GM23338 (cell line): ENCODE measurements around the gene HS6ST1. TPM values are rescaled to one million over a fixed set of nuclear protein-coding genes. Genes with fewer than 3 reads are reported as not detected.

ENCODE experiments used
- ATAC-seq: fragments of 200-7000 bp; cut with Tn5 transposase; 3 replicates; pipeline ENCODE4 v1.9.1; 2020
- DNase-seq: peaks from one replicate; pipeline ENCODE4 v3.0.0-alpha.2; 2015; ENCODE audit warnings: low spot score
- H2AFZ ChIP-seq: fragments of 200-600 bp; sonication (generic); 2 replicates; pipeline ENCODE4 v1.8.0; 2016; ENCODE audit warnings: antibody characterized with exemption, mild to moderate bottlenecking, moderate library complexity
- H3F3A ChIP-seq: fragments of 200-600 bp; sonication (generic); replicated peaks from 2 replicates; pipeline ENCODE4 v1.8.0; 2017; ENCODE audit warnings: antibody characterized with exemption, mixed run types, low read depth
- H3K27ac ChIP-seq: fragments of 200-600 bp; sonication (generic); 2 replicates; pipeline ENCODE4 v1.6.1; 2016; ENCODE audit warnings: low read depth
- H3K27me3 ChIP-seq: fragments of 200-600 bp; sonication (generic); 2 replicates; pipeline ENCODE4 v1.8.0; 2016; ENCODE audit warnings: mild to moderate bottlenecking, mixed run types, moderate library complexity; ENCODE audit not compliant: insufficient read depth
- H3K36me3 ChIP-seq: fragments of 200-600 bp; sonication (generic); 2 replicates; pipeline ENCODE4 v1.8.0; 2016; ENCODE audit warnings: mild to moderate bottlenecking; ENCODE audit not compliant: insufficient read depth
- H3K4me1 ChIP-seq: fragments of 200-600 bp; sonication (generic); 2 replicates; pipeline ENCODE4 v1.8.0; 2016; ENCODE audit warnings: mild to moderate bottlenecking, moderate library complexity; ENCODE audit not compliant: insufficient read depth
- H3K4me2 ChIP-seq: fragments of 200-600 bp; sonication (generic); 2 replicates; pipeline ENCODE4 v1.7.1; 2017; ENCODE audit warnings: mixed run types
- H3K4me3 ChIP-seq: fragments of 200-600 bp; sonication (generic); 2 replicates; pipeline ENCODE4 v1.6.1; 2016; ENCODE audit warnings: mixed run types
- H3K79me2 ChIP-seq: fragments of 200-600 bp; sonication (generic); replicated peaks from 2 replicates; pipeline ENCODE4 v1.8.0; 2017; ENCODE audit warnings: mild to moderate bottlenecking; ENCODE audit not compliant: insufficient read depth
- H3K9me2 ChIP-seq: fragments of 200-600 bp; sonication (generic); 2 replicates; pipeline ENCODE4 v1.8.0; 2017; ENCODE audit not compliant: insufficient read depth
- H4K20me1 ChIP-seq: fragments of 200-600 bp; sonication (generic); replicated peaks from 2 replicates; pipeline ENCODE4 v1.8.0; 2017; ENCODE audit warnings: mild to moderate bottlenecking; ENCODE audit not compliant: insufficient read depth
- H3K27ac Mint-ChIP-seq: 2 replicates; pipeline ENCODE4 v1.8.0; 2020; ENCODE audit warnings: inconsistent platforms, mild to moderate bottlenecking, moderate library complexity, mixed read lengths
- H3K27me3 Mint-ChIP-seq: 3 replicates; pipeline ENCODE4 v1.8.0; 2022; ENCODE audit warnings: low read depth, mild to moderate bottlenecking, moderate library complexity, mixed read lengths, inconsistent platforms; ENCODE audit not compliant: insufficient read depth, poor library complexity
- H3K36me3 Mint-ChIP-seq: 3 replicates; pipeline ENCODE4 v1.8.0; 2021; ENCODE audit warnings: low read depth, mild to moderate bottlenecking, inconsistent platforms, moderate library complexity, mixed read lengths
- H3K4me1 Mint-ChIP-seq: 3 replicates; pipeline ENCODE4 v1.8.0; 2020; ENCODE audit warnings: mild to moderate bottlenecking, inconsistent platforms, mixed read lengths
- H3K4me3 Mint-ChIP-seq: 3 replicates; pipeline ENCODE4 v1.8.0; 2021; ENCODE audit warnings: moderate library complexity, mild to moderate bottlenecking, inconsistent platforms, mixed read lengths
- H3K9me3 Mint-ChIP-seq: 3 replicates; pipeline ENCODE4 v1.8.0; 2020; ENCODE audit warnings: moderate library complexity, mild to moderate bottlenecking, inconsistent platforms, mixed read lengths
- ETS1 ChIP-seq: IDR thresholded peaks from 2 replicates; pipeline ENCODE4 v1.6.1; 2016; ENCODE audit warnings: antibody characterized with exemption
- EZH2 ChIP-seq: fragments of 200-600 bp; sonication (generic); IDR thresholded peaks from one replicate; pipeline ENCODE4 v1.8.0; 2017; ENCODE audit warnings: antibody characterized with exemption, mild to moderate bottlenecking, low read depth; ENCODE audit not compliant: unreplicated experiment
- EZH2phosphoT487 ChIP-seq: fragments of 200-600 bp; sonication (generic); IDR thresholded peaks from one replicate; pipeline ENCODE4 v1.8.1; 2018; ENCODE audit warnings: antibody characterized with exemption; ENCODE audit not compliant: unreplicated experiment
- JUNB ChIP-seq: IDR thresholded peaks from one replicate; pipeline ENCODE4 v1.6.1; 2016; ENCODE audit warnings: antibody characterized with exemption; ENCODE audit not compliant: unreplicated experiment
- POLR2AphosphoS5 ChIP-seq: IDR thresholded peaks from 2 replicates; pipeline ENCODE4 v1.6.1; 2016; ENCODE audit warnings: antibody characterized with exemption, low read depth
- REST ChIP-seq: IDR thresholded peaks from one replicate; pipeline ENCODE4 v1.6.1; 2018; ENCODE audit warnings: antibody characterized with exemption; ENCODE audit not compliant: unreplicated experiment
- STAT1 ChIP-seq: IDR thresholded peaks from one replicate; pipeline ENCODE4 v1.6.1; 2016; ENCODE audit warnings: antibody characterized with exemption; ENCODE audit not compliant: unreplicated experiment
- ZNF114 ChIP-seq: fragments of 250-450 bp; sonication (Bioruptor Pico); IDR thresholded peaks from 2 replicates; pipeline ENCODE4 v1.5.0; 2020; ENCODE audit warnings: mild to moderate bottlenecking, moderate library complexity
- ZNF331 ChIP-seq: fragments of 250-450 bp; sonication (Bioruptor Pico); IDR thresholded peaks from 2 replicates; pipeline ENCODE4 v1.5.0; 2020; ENCODE audit warnings: low read depth, mild to moderate bottlenecking, moderate library complexity
- polyA plus RNA-seq: library from polyadenylated mRNA; unstranded; fragments of >200 nt; fragmentation: Nextera tagmentation; extraction: Ambion mirVana; gene quantifications from 2 replicates; pipeline ENCODE4 v1.2.1, GENCODE V29; 2016
- total RNA-seq: library from RNA; depleted of rRNA; stranded (reverse); fragments of >200 nt; shearing (Covaris generic); gene quantifications from 2 replicates; pipeline ENCODE4 v1.2.3, GENCODE V29; 2014
- TF ChIP-seq, protein P1 (sequence below): fragments of 250-450 bp; sonication (Bioruptor Pico); IDR thresholded peaks from 2 replicates; pipeline ENCODE4 v1.5.0; 2020; ENCODE audit warnings: mild to moderate bottlenecking, moderate library complexity
- TF ChIP-seq, protein P2 (sequence below), 2 experiments: fragments of 200-600 bp in 1 of 2; sonication (generic) in 1 of 2; conservative IDR thresholded peaks; 2 replicates each; pipeline versions ENCODE4 v1.5.1 to v1.6.1; 2016 to 2017; ENCODE audit warnings: antibody characterized with exemption in 2 of 2, low read depth in 2 of 2, mild to moderate bottlenecking in 2 of 2, moderate library complexity in 1 of 2

The HS6ST1 gene
- total and polyA plus RNA-seq, 2 experiments from 2014 or later, result 21.1 to 106 TPM

- DNase-seq, result no peak
- Histone ChIP-seq H2AFZ (no peak overlapping the region), H3K4me3 (no peak overlapping the region), H3F3A (no peaks in the 10 kb centered on the region), H3K27me3 (no peaks in the 10 kb centered on the region), H4K20me1 (peaks cover 30% of the 10 kb centered on the region), H3K36me3 (no peaks in the 10 kb centered on the region), H3K27ac (no peak overlapping the region), H3K4me2 (no peak overlapping the region), H3K4me1 (no peaks in the 10 kb centered on the region), H3K79me2 (peaks cover 82% of the 10 kb centered on the region), H3K9me2 (no peaks in the 10 kb centered on the region)
- ATAC-seq, result peak; percentile 26
- TF ChIP-seq STAT1 (no peak), ZNF114 (CRISPR knock-in tag) (no peak), ETS1 (no peak), POLR2AphosphoS5 (no peak), ZNF331 (no peak), REST (no peak), EZH2 (no peak), JUNB (no peak), EZH2phosphoT487 (no peak)
- TF ChIP-seq, protein P1, sequence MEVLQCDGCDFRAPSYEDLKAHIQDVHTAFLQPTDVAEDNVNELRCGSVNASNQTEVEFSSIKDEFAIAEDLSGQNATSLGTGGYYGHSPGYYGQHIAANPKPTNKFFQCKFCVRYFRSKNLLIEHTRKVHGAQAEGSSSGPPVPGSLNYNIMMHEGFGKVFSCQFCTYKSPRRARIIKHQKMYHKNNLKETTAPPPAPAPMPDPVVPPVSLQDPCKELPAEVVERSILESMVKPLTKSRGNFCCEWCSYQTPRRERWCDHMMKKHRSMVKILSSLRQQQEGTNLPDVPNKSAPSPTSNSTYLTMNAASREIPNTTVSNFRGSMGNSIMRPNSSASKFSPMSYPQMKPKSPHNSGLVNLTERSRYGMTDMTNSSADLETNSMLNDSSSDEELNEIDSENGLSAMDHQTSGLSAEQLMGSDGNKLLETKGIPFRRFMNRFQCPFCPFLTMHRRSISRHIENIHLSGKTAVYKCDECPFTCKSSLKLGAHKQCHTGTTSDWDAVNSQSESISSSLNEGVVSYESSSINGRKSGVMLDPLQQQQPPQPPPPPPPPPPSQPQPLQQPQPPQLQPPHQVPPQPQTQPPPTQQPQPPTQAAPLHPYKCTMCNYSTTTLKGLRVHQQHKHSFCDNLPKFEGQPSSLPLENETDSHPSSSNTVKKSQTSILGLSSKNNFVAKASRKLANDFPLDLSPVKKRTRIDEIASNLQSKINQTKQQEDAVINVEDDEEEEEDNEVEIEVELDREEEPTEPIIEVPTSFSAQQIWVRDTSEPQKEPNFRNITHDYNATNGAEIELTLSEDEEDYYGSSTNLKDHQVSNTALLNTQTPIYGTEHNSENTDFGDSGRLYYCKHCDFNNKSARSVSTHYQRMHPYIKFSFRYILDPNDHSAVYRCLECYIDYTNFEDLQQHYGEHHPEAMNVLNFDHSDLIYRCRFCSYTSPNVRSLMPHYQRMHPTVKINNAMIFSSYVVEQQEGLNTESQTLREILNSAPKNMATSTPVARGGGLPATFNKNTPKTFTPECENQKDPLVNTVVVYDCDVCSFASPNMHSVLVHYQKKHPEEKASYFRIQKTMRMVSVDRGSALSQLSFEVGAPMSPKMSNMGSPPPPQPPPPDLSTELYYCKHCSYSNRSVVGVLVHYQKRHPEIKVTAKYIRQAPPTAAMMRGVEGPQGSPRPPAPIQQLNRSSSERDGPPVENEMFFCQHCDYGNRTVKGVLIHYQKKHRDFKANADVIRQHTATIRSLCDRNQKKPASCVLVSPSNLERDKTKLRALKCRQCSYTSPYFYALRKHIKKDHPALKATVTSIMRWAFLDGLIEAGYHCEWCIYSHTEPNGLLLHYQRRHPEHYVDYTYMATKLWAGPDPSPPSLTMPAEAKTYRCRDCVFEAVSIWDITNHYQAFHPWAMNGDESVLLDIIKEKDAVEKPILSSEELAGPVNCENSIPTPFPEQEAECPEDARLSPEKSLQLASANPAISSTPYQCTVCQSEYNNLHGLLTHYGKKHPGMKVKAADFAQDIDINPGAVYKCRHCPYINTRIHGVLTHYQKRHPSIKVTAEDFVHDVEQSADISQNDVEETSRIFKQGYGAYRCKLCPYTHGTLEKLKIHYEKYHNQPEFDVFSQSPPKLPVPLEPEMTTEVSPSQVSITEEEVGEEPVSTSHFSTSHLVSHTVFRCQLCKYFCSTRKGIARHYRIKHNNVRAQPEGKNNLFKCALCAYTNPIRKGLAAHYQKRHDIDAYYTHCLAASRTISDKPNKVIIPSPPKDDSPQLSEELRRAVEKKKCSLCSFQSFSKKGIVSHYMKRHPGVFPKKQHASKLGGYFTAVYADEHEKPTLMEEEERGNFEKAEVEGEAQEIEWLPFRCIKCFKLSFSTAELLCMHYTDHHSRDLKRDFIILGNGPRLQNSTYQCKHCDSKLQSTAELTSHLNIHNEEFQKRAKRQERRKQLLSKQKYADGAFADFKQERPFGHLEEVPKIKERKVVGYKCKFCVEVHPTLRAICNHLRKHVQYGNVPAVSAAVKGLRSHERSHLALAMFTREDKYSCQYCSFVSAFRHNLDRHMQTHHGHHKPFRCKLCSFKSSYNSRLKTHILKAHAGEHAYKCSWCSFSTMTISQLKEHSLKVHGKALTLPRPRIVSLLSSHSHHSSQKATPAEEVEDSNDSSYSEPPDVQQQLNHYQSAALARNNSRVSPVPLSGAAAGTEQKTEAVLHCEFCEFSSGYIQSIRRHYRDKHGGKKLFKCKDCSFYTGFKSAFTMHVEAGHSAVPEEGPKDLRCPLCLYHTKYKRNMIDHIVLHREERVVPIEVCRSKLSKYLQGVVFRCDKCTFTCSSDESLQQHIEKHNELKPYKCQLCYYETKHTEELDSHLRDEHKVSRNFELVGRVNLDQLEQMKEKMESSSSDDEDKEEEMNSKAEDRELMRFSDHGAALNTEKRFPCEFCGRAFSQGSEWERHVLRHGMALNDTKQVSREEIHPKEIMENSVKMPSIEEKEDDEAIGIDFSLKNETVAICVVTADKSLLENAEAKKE (CRISPR knock-in tag), result no peak
- TF ChIP-seq, protein P2, sequence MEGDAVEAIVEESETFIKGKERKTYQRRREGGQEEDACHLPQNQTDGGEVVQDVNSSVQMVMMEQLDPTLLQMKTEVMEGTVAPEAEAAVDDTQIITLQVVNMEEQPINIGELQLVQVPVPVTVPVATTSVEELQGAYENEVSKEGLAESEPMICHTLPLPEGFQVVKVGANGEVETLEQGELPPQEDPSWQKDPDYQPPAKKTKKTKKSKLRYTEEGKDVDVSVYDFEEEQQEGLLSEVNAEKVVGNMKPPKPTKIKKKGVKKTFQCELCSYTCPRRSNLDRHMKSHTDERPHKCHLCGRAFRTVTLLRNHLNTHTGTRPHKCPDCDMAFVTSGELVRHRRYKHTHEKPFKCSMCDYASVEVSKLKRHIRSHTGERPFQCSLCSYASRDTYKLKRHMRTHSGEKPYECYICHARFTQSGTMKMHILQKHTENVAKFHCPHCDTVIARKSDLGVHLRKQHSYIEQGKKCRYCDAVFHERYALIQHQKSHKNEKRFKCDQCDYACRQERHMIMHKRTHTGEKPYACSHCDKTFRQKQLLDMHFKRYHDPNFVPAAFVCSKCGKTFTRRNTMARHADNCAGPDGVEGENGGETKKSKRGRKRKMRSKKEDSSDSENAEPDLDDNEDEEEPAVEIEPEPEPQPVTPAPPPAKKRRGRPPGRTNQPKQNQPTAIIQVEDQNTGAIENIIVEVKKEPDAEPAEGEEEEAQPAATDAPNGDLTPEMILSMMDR (conservative IDR thresholded peaks at IDR 0.05; ENCODE audit: low read depth in 2 of 2), result no peak
- Mint-ChIP-seq H3K27me3 (peaks cover 6% of the 10 kb centered on the region), H3K36me3 (peaks cover 8% of the 10 kb centered on the region), H3K9me3 (no peaks in the 10 kb centered on the region), H3K4me3 (no peak overlapping the region), H3K27ac (peak overlapping the region; percentile 46; the same call in 1 of the 2 replicates), H3K4me1 (peaks cover 13% of the 10 kb centered on the region)
Measured at GRCh38 chr2:128280901-128281321, 37.8 kb downstream of the HS6ST1 start.
